ENCODE data around the gene RILP.

GRCh38 chr17:1639549-1640180, 10.0 kb downstream of the RILP start:
- no peak for TF ChIP-seq CTCF (IDR thresholded peaks at IDR 0.05)
- no peak for TF ChIP-seq POLR2A (IDR thresholded peaks at IDR 0.05)
